IMR-90 (cell line): ENCODE measurements around the gene AUH. TPM values are rescaled to one million over a fixed set of nuclear protein-coding genes. Genes with fewer than 3 reads are reported as not detected.
A peak's percentile ranks its signal among the peaks of the same experiment; 100 is the strongest.

Experiments
- ATAC-seq: fragments of 200-7000 bp; cut with Tn5 transposase; 2 replicates; pipeline ENCODE4 v1.9.1; 2020; ENCODE audit warnings: low read depth, mild to moderate bottlenecking, moderate library complexity
- BruUV-seq: library from RNA; stranded (reverse); fragments of 400-500 nt; replicated peaks from 2 replicates; lab custom pipeline; 2021; lab: Mats Ljungman, UMichigan
- CTCF ChIA-PET: fragments of 300-600 bp; formaldehyde crosslinking; extraction: SDS; loops from one replicate; lab custom pipeline; 2021; ENCODE audit warnings: antibody characterized with exemption; lab: Yijun Ruan, JAX
- POLR2A ChIA-PET: fragments of 300-600 bp; sonication (Branson Sonifier 250); formaldehyde crosslinking; loops from one replicate; lab custom pipeline; 2022; ENCODE audit warnings: antibody characterized with exemption; ENCODE audit not compliant: unreplicated experiment; lab: Charles Lee
- DNase-seq: peaks from one replicate; pipeline ENCODE4 v3.0.0; 2013
- H2AFZ ChIP-seq: replicated peaks from 2 replicates; pipeline ENCODE3; 2013; ENCODE audit warnings: low read length, mild to moderate bottlenecking; ENCODE audit not compliant: poor library complexity
- H2AK5ac ChIP-seq: 2 replicates; pipeline ENCODE4 v1.6.1; 2013; ENCODE audit warnings: low read depth, low read length, inconsistent platforms
- H2AK9ac ChIP-seq: replicated peaks from 2 replicates; pipeline ENCODE3; 2013; ENCODE audit warnings: mild to moderate bottlenecking, low read depth, low read length, moderate library complexity; ENCODE audit not compliant: poor library complexity
- H2BK120ac ChIP-seq: 2 replicates; pipeline ENCODE4 v1.6.1; 2013; ENCODE audit warnings: low read depth, low read length, inconsistent platforms
- H2BK15ac ChIP-seq: 3 replicates; pipeline ENCODE4 v1.6.1; 2013; ENCODE audit warnings: low read depth, low read length, inconsistent platforms
- H2BK20ac ChIP-seq: 2 replicates; pipeline ENCODE4 v1.6.1; 2013; ENCODE audit warnings: low read depth, mild to moderate bottlenecking, inconsistent platforms, low read length, moderate library complexity
- H2BK5ac ChIP-seq: 2 replicates; pipeline ENCODE4 v1.6.1; 2013; ENCODE audit warnings: mild to moderate bottlenecking, low read depth, low read length, inconsistent platforms; ENCODE audit not compliant: poor library complexity, severe bottlenecking
- H3K14ac ChIP-seq: replicated peaks from 2 replicates; pipeline ENCODE4 v1.6.1; 2013; ENCODE audit warnings: low read depth, low read length, inconsistent platforms
- H3K18ac ChIP-seq: 2 replicates; pipeline ENCODE4 v1.6.1; 2013; ENCODE audit warnings: low read depth, low read length, control low read depth
- H3K23ac ChIP-seq: 2 replicates; pipeline ENCODE4 v1.6.1; 2013; ENCODE audit warnings: low read depth, low read length, inconsistent platforms
- H3K27ac ChIP-seq: 2 replicates; pipeline ENCODE4 v1.5.1; 2013; ENCODE audit warnings: mild to moderate bottlenecking, control low read depth, low read length; ENCODE audit not compliant: insufficient read depth
- H3K27me3 ChIP-seq: 2 replicates; pipeline ENCODE4 v1.6.1; 2013; ENCODE audit warnings: low read length; ENCODE audit not compliant: control insufficient read depth, insufficient read depth
- H3K36me3 ChIP-seq: 2 replicates; pipeline ENCODE4 v1.6.1; 2013; ENCODE audit warnings: low read length, mixed read lengths; ENCODE audit not compliant: control insufficient read depth, insufficient read depth
- H3K4ac ChIP-seq: 2 replicates; pipeline ENCODE4 v1.6.1; 2013; ENCODE audit warnings: low read depth, low read length, inconsistent platforms
- H3K4me1 ChIP-seq: 2 replicates; pipeline ENCODE4 v1.6.1; 2013; ENCODE audit warnings: low read length, mixed read lengths; ENCODE audit not compliant: control insufficient read depth, insufficient read depth
- H3K4me2 ChIP-seq: 2 replicates; pipeline ENCODE4 v1.6.1; 2013; ENCODE audit warnings: low read depth, mild to moderate bottlenecking, control low read depth, low read length, moderate library complexity
- H3K4me3 ChIP-seq: 2 replicates; pipeline ENCODE4 v1.5.1; 2013; ENCODE audit warnings: low read depth, mild to moderate bottlenecking, control low read depth, low read length, moderate library complexity; ENCODE audit not compliant: insufficient read depth
- H3K56ac ChIP-seq: 2 replicates; pipeline ENCODE4 v1.6.1; 2013; ENCODE audit warnings: low read length, inconsistent platforms; ENCODE audit not compliant: insufficient read depth; ENCODE audit errors: extremely low read depth
- H3K79me1 ChIP-seq, 2 experiments: 2 replicates each; pipeline ENCODE4 v1.6.1; 2013; ENCODE audit warnings: low read length in 2 of 2, inconsistent platforms in 1 of 2, low read depth in 1 of 2
- H3K9ac ChIP-seq: 2 replicates; pipeline ENCODE4 v1.6.1; 2013; ENCODE audit warnings: low read depth, low read length, control low read depth
- H3K9me1 ChIP-seq: 2 replicates; pipeline ENCODE4 v1.6.1; 2013; ENCODE audit warnings: low read length, inconsistent platforms; ENCODE audit not compliant: insufficient read depth
- H3K9me3 ChIP-seq: 2 replicates; pipeline ENCODE4 v1.6.1; 2013; ENCODE audit warnings: low read length; ENCODE audit not compliant: control insufficient read depth, insufficient read depth
- H4K20me1 ChIP-seq: 2 replicates; pipeline ENCODE4 v1.6.1; 2013; ENCODE audit warnings: low read length, inconsistent platforms; ENCODE audit not compliant: insufficient read depth
- H4K5ac ChIP-seq: 2 replicates; pipeline ENCODE4 v1.6.1; 2013; ENCODE audit warnings: mild to moderate bottlenecking, low read depth, low read length, control low read depth
- H4K8ac ChIP-seq, 2 experiments: 2 replicates each; pipeline ENCODE4 v1.6.1; 2013; ENCODE audit warnings: low read depth in 2 of 2, low read length in 2 of 2, control low read depth in 1 of 2, inconsistent platforms in 1 of 2
- H4K91ac ChIP-seq: 2 replicates; pipeline ENCODE4 v1.6.1; 2013; ENCODE audit warnings: low read depth, low read length, inconsistent platforms; ENCODE audit not compliant: insufficient read depth
- BHLHE40 ChIP-seq: fragments of 150-350 bp; IDR thresholded peaks from 2 replicates; pipeline ENCODE4 v1.6.1; 2016; ENCODE audit warnings: mild to moderate bottlenecking, low read depth, low read length
- CEBPB ChIP-seq: IDR thresholded peaks from 2 replicates; pipeline ENCODE4 v1.6.1; 2012; ENCODE audit warnings: low read depth, low read length, improper control_type of control experiment
- CHD1 ChIP-seq: IDR thresholded peaks from 2 replicates; pipeline ENCODE4 v1.6.1; 2012; ENCODE audit warnings: low read depth, low read length, improper control_type of control experiment
- CTCF ChIP-seq: conservative IDR thresholded peaks from 2 replicates; pipeline ENCODE4 v1.5.1; 2012; ENCODE audit warnings: mild to moderate bottlenecking, low read depth, low read length, improper control_type of control experiment
- FOS ChIP-seq: fragments of 150-350 bp; IDR thresholded peaks from 2 replicates; pipeline ENCODE4 v1.6.1; 2016; ENCODE audit warnings: low read depth, low read length
- MAFK ChIP-seq: IDR thresholded peaks from 2 replicates; pipeline ENCODE4 v1.6.1; 2012; ENCODE audit warnings: low read depth, low read length, improper control_type of control experiment
- MAZ ChIP-seq: IDR thresholded peaks from 2 replicates; pipeline ENCODE4 v1.6.1; 2012; ENCODE audit warnings: low read depth, mild to moderate bottlenecking, low read length, improper control_type of control experiment, moderate library complexity, borderline replicate concordance
- MXI1 ChIP-seq: IDR thresholded peaks from 2 replicates; pipeline ENCODE4 v1.6.1; 2012; ENCODE audit warnings: low read depth, mild to moderate bottlenecking, low read length, moderate library complexity, borderline replicate concordance
- NFE2L2 ChIP-seq: fragments of 150-350 bp; IDR thresholded peaks from 2 replicates; pipeline ENCODE4 v1.6.1; 2016; ENCODE audit warnings: low read depth, mild to moderate bottlenecking, low read length
- POLR2A ChIP-seq: IDR thresholded peaks from 2 replicates; pipeline ENCODE4 v1.6.1; 2012; ENCODE audit warnings: mild to moderate bottlenecking, low read depth, low read length
- RAD21 ChIP-seq: IDR thresholded peaks from 2 replicates; pipeline ENCODE4 v1.6.1; 2012; ENCODE audit warnings: low read length, improper control_type of control experiment
- RCOR1 ChIP-seq: IDR thresholded peaks from 2 replicates; pipeline ENCODE4 v1.6.1; 2012; ENCODE audit warnings: mild to moderate bottlenecking, low read length, improper control_type of control experiment; ENCODE audit not compliant: insufficient replicate concordance
- RFX5 ChIP-seq: IDR thresholded peaks from 2 replicates; pipeline ENCODE4 v1.8.0; 2012; ENCODE audit warnings: low read depth, mild to moderate bottlenecking, low read length, moderate library complexity
- SMC3 ChIP-seq: fragments of 150-350 bp; IDR thresholded peaks from 2 replicates; pipeline ENCODE4 v1.6.1; 2016; ENCODE audit warnings: low read depth, mild to moderate bottlenecking, antibody characterized with exemption, low read length, moderate library complexity
- USF2 ChIP-seq: fragments of 150-350 bp; IDR thresholded peaks from 2 replicates; pipeline ENCODE4 v1.6.1; 2017; ENCODE audit warnings: mild to moderate bottlenecking, antibody characterized with exemption, low read length, low read depth
- WGBS, 2 experiments: methylation state at CpG; one replicate each; pipeline versions ENCODE4 v1.1.5 to v1.1.7; 2013; ENCODE audit warnings: missing lambda C conversion rate in 2 of 2; ENCODE audit not compliant: insufficient read length in 1 of 2; ENCODE audit errors: extremely low coverage in 2 of 2; 5-methylcytosine and 5-hydroxymethylcytosine counted together
- dilution Hi-C: fragments of 300-500 bp; cut with HindIII; formaldehyde crosslinking; loops from one replicate; pipeline ENCODE4 v1.14.3; 2018; ENCODE audit warnings: low sequenced_read_pairs; ENCODE audit not compliant: unreplicated experiment
- in situ Hi-C: fragments of 300-500 bp; cut with MboI; formaldehyde crosslinking; loops from 3 replicates; pipeline ENCODE4 v1.14.3; 2019; ENCODE audit warnings: low sequenced_read_pairs, inconsistent platforms, mixed read lengths
- intact Hi-C: fragments of 100-400 bp; cut with micrococcal nuclease; formaldehyde crosslinking; loops from 2 replicates; pipeline ENCODE4 v1.10.0; 2022
- polyA plus RNA-seq, 3 experiments: library from polyadenylated mRNA; depleted of rRNA; stranded (reverse); fragments of >200 nt; gene quantifications; 2 replicates each; pipeline ENCODE4 v1.2.3, GENCODE V29; 2012; ENCODE audit warnings: low replicate concordance in 1 of 3
- total RNA-seq: library from RNA; depleted of rRNA; stranded (reverse); fragments of >200 nt; gene quantifications from 2 replicates; pipeline ENCODE4 v1.2.3, GENCODE V29; 2012
- TF ChIP-seq, protein P1 (sequence below): fragments of 150-350 bp; IDR thresholded peaks from 2 replicates; pipeline ENCODE4 v1.6.1; 2016; ENCODE audit warnings: low read depth, mild to moderate bottlenecking, low read length, moderate library complexity, borderline replicate concordance

The AUH gene
- total and polyA plus RNA-seq, 2 of the 4 experiments (the other 2 are of a cell fraction) = 5.9 to 8.1 TPM

GRCh38 chr9:91393826-91394225 lies 32.1 kb upstream of the AUH start:
- Histone ChIP-seq H3K9me1 (peaks cover 8% of the 10 kb centered on the region; the same call in 1 of the 2 replicates), H3K23ac (no peak overlapping the region), H3K27me3 (no peaks in the 10 kb centered on the region), H3K27ac (no peak overlapping the region), H4K91ac (no peak overlapping the region), H2AFZ (no peak overlapping the region), H3K18ac (no peak overlapping the region), H3K9me3 (no peaks in the 10 kb centered on the region), H3K4ac (peak overlapping the region; percentile 13; the same call in 1 of the 2 replicates), H3K79me1 (peaks cover 0 to 4% of the 10 kb centered on the region in 2 experiments; a peak in 1 of 4 replicates), H3K4me1 (peaks cover 9% of the 10 kb centered on the region), H2AK9ac (no peak overlapping the region), H4K5ac (no peak overlapping the region), H3K36me3 (no peaks in the 10 kb centered on the region), H3K56ac (no peak overlapping the region), H2BK5ac (no peak overlapping the region), H2BK120ac (no peak overlapping the region), H4K20me1 (no peaks in the 10 kb centered on the region), H3K14ac (no peak overlapping the region), H3K9ac (no peak overlapping the region), H4K8ac (no peak overlapping the region), H2BK15ac (no peak overlapping the region; the same call in 2 of the 3 replicates), H2AK5ac (peak overlapping the region; percentile 60; the same call in 1 of the 2 replicates), H2BK20ac (no peak overlapping the region), H3K4me3 (no peak overlapping the region), H3K4me2 (no peak overlapping the region)
- ChIA-PET CTCF (no interaction called here), POLR2A (no interaction called here)
- ATAC-seq (no peak), DNase-seq (no peak)
- in situ Hi-C loops = no loop called here
- dilution Hi-C loops = no loop called here
- no TSS peak for BruUV-seq
- TF ChIP-seq MXI1 = no peak
- no peak for TF ChIP-seq MAZ
- TF ChIP-seq NFE2L2 = no peak
- no peak for TF ChIP-seq CEBPB
- TF ChIP-seq SMC3 = no peak
- TF ChIP-seq MAFK = no peak
- no peak for TF ChIP-seq CHD1
- TF ChIP-seq POLR2A = no peak
- no peak for TF ChIP-seq RFX5
- TF ChIP-seq FOS = no peak
- TF ChIP-seq, protein P1, sequence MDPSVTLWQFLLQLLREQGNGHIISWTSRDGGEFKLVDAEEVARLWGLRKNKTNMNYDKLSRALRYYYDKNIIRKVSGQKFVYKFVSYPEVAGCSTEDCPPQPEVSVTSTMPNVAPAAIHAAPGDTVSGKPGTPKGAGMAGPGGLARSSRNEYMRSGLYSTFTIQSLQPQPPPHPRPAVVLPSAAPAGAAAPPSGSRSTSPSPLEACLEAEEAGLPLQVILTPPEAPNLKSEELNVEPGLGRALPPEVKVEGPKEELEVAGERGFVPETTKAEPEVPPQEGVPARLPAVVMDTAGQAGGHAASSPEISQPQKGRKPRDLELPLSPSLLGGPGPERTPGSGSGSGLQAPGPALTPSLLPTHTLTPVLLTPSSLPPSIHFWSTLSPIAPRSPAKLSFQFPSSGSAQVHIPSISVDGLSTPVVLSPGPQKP = no peak
- TF ChIP-seq BHLHE40 = no peak
- TF ChIP-seq RAD21 = no peak
- no peak for TF ChIP-seq RCOR1
- TF ChIP-seq CTCF = no peak
- no peak for TF ChIP-seq USF2
- no CpG with 5 or more reads among the region's 5 CpGs for WGBS, 2 experiments
- intact Hi-C loops = no loop called here
